ENCODE results near the gene TASOR2. TPM values are rescaled to one million over a fixed set of nuclear protein-coding genes. Genes with fewer than 3 reads are reported as not detected.

The TASOR2 gene
- total RNA-seq, 4 donors from 2014 or later: 27.0 to 50.5 (median 35.4) TPM

DNA sequence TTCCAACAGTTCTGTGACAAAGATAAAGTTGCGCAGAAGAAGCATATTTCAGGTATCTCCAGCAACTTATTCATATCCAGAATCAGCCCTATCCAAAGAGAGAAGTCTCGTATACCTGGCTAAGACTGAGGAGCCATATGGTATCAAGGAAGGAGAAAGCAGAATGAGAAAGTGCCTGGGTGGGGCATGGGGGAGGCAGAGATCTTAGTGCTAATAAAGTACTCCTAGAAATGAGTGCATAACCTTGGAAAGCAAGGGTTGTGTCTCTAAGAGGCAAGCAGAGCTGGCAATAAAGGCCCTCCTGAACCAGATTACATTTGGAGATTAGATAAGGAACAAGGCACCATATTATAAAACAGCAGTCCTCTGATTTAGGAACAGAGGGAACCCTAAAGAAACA, 12.7 kb downstream of the TASOR2 start:
- H3K4me3 ChIP-seq (ENCODE audit: low read depth, poor library complexity, severe bottlenecking): no peak overlapping the region
- TF ChIP-seq POLR2A (IDR thresholded peaks at IDR 0.05): no peak
- TF ChIP-seq, protein P1, sequence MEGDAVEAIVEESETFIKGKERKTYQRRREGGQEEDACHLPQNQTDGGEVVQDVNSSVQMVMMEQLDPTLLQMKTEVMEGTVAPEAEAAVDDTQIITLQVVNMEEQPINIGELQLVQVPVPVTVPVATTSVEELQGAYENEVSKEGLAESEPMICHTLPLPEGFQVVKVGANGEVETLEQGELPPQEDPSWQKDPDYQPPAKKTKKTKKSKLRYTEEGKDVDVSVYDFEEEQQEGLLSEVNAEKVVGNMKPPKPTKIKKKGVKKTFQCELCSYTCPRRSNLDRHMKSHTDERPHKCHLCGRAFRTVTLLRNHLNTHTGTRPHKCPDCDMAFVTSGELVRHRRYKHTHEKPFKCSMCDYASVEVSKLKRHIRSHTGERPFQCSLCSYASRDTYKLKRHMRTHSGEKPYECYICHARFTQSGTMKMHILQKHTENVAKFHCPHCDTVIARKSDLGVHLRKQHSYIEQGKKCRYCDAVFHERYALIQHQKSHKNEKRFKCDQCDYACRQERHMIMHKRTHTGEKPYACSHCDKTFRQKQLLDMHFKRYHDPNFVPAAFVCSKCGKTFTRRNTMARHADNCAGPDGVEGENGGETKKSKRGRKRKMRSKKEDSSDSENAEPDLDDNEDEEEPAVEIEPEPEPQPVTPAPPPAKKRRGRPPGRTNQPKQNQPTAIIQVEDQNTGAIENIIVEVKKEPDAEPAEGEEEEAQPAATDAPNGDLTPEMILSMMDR (IDR thresholded peaks at IDR 0.05): no peak
- intact Hi-C loops (cut with DNase I; ENCODE audit: low total_unique reads): no loop called here
- WGBS, 2 donors: 94 to 98% methylated on average over 2 of the region's 2 CpGs
- DNase-seq (ENCODE audit: low spot score in 2 of 2): no peak

DNA sequence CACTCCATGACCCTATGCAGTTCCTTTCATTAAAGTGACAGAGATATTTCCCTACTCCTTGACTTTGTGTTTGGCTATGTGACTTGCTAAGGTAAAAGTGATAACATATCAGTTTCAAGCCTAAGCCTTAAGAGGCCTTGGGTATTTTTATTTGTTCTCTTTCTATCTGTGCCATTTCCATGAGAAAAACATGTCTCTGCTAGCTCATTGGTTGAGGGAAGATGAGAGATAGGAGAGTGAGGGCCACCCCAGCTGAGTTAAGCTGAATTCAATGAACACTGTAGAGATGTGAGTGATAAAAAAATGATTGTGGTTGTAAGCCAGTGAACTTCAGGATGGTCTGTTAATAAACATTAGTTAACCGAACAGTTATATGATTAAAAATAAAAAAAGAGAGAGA, 13.4 kb downstream of the TASOR2 start:
- no peak overlapping the region for H3K4me3 ChIP-seq (ENCODE audit: low read depth, poor library complexity, severe bottlenecking)
- TF ChIP-seq, protein P1 (IDR thresholded peaks at IDR 0.05): no peak
- TF ChIP-seq POLR2A (IDR thresholded peaks at IDR 0.05): no peak
- intact Hi-C loops (cut with DNase I; ENCODE audit: low total_unique reads): loop anchor here (1.0 kb wide), 1 partner anchor 22 kb away; no protein-coding TSS in a partner anchor
- WGBS, 2 donors: 90 to 92% methylated on average over 1 of the region's 1 CpG
- no peak for DNase-seq (ENCODE audit: low spot score in 2 of 2)

DNA sequence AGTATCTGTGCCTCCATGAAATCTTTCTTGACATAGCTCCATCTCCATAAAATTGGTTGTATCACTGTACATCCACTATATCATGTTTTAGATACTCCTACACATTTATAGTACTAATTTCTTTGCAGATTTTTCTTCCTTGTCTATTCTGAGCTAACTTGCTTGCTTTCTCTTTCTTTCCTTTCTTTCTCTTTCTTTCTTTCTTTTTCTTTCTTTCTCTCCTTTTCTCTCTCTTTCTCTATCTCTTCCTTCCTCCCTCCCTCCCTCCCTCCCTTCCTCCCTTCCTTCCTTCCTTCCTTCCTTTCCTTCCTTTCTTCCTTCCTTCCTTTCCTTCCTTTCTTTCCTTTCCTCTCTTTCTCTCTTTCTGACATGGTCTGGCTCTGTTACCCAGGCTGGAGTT, 23.7 kb downstream of the TASOR2 start:
- no peak for TF ChIP-seq POLR2A (IDR thresholded peaks at IDR 0.05)
- TF ChIP-seq, protein P1 (IDR thresholded peaks at IDR 0.05): no peak
- DNase-seq (ENCODE audit: low spot score in 2 of 2): no peak
- intact Hi-C loops (cut with DNase I; ENCODE audit: low total_unique reads): no loop called here
- H3K4me3 ChIP-seq (ENCODE audit: low read depth, poor library complexity, severe bottlenecking): no peak overlapping the region

DNA sequence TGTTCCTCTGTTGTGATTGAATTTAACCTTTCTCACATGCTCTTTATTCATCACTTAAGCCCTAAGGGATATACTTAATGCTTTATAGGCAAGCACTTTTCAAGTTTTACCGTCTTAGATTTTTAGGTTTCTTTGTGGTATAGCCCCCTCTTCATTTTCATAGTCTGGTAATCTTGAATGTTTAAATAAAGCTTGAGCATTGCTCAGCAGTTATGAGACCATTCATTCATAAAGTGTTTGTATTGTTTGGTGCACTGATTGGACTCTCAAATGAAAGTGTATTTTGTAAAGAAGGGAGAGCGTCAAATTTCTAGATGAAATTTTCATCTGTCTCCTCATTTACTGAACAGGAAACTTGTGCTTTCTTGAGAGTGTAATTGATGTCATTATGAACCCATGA, 25.2 kb downstream of the TASOR2 start:
- no peak for DNase-seq (ENCODE audit: low spot score in 2 of 2)
- TF ChIP-seq, protein P1 (IDR thresholded peaks at IDR 0.05): no peak
- no peak for TF ChIP-seq POLR2A (IDR thresholded peaks at IDR 0.05)
- intact Hi-C loops (cut with DNase I; ENCODE audit: low total_unique reads): no loop called here
- WGBS, 2 donors: 77 to 80% methylated on average over 2 of the region's 2 CpGs
- no peak overlapping the region for H3K4me3 ChIP-seq (ENCODE audit: low read depth, poor library complexity, severe bottlenecking)

DNA sequence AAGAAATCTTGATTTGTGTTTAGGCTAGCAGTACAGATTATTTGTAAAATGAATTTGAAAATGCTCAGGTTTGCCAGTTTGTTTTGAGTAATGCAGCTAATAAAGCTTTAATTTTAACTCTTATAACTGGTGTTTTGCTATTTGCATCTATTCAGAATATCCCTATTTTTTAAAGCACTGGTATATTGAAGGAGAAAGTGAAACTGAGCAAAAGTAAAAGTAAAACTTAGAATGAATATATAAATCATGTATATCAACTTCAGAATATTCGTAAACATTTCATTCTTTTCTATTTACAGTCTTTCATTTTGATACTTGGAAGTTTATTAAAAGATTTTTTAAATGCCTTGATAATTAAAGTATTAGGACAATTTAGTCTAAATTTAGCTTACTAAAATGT, 26.2 kb downstream of the TASOR2 start:
- WGBS, 2 donors: 73 to 74% methylated on average over 1 of the region's 1 CpG
- DNase-seq (ENCODE audit: low spot score in 2 of 2): no peak
- no peak for TF ChIP-seq POLR2A (IDR thresholded peaks at IDR 0.05)
- TF ChIP-seq, protein P1 (IDR thresholded peaks at IDR 0.05): no peak
- intact Hi-C loops (cut with DNase I; ENCODE audit: low total_unique reads): no loop called here
- no peak overlapping the region for H3K4me3 ChIP-seq (ENCODE audit: low read depth, poor library complexity, severe bottlenecking)

DNA sequence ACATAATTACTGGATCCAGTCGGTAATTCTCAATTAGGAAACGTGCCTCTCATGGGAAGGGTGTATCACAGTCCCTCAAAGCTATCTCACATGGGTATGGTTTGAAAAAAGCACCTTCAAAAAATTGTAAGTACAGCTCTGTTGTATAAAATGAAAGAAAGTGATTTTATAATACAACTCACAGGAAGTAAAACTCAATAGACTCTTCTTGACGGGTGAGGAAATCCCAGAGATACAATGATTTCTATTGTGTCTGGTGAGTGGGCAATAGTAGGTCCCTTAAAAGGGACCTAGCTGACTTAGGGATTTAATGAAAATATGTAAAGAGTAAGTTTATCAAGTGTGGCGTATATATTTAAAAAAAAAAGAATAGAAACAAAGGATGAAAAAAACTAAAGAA, 27.0 kb downstream of the TASOR2 start:
- TF ChIP-seq, protein P1 (IDR thresholded peaks at IDR 0.05): no peak
- no peak for TF ChIP-seq POLR2A (IDR thresholded peaks at IDR 0.05)
- WGBS, 2 donors: 68 to 77% methylated on average over 4 of the region's 4 CpGs
- intact Hi-C loops (cut with DNase I; ENCODE audit: low total_unique reads): no loop called here
- H3K4me3 ChIP-seq (ENCODE audit: low read depth, poor library complexity, severe bottlenecking): no peak overlapping the region
- no peak for DNase-seq (ENCODE audit: low spot score in 2 of 2)

Data from lower leg skin (tissue), 4 donors.